ENCODE measurements around the gene CUEDC1. TPM values are rescaled to one million over a fixed set of nuclear protein-coding genes. Genes with fewer than 3 reads are reported as not detected.

Gene CUEDC1
- total RNA-seq, 4 donors from 2014 or later, result 20.2 to 27.3 (median 24.6) TPM

- in situ Hi-C loops (cut with MboI; ENCODE audit: low pct_ligation_motif_present in 1 of 4, low pct_unique_long_range_greater_than_20kb in 1 of 4, low sequenced_read_pairs in 3 of 4), result no loop called here
- Histone ChIP-seq H3K36me3 (peaks cover 0 to 25% (median 8%) of the 10 kb centered on the region in 4 donors), H3K9me3 (no peaks in the 10 kb centered on the region), H3K27ac (no peak overlapping the region), H3K4me1 (peaks cover 0 to 8% (median 8%) of the 10 kb centered on the region in 4 donors), H3K4me3 (no peak overlapping the region), H3K27me3 (no peaks in the 10 kb centered on the region)
- DNase-seq, result no peak
- intact Hi-C loops (cut with DNase I; ENCODE audit: low total_unique reads), result no loop called here
- no peak for TF ChIP-seq EP300 (IDR thresholded peaks at IDR 0.05; ENCODE audit: low read depth)
- no peak for TF ChIP-seq POLR2A (IDR thresholded peaks at IDR 0.05)
- no peak for TF ChIP-seq POLR2AphosphoS5 (IDR thresholded peaks at IDR 0.05)
- no peak for TF ChIP-seq CTCF (IDR thresholded peaks at IDR 0.05)
- WGBS, 2 donors (ENCODE audit: low coverage in 1 of 2), result 23 to 57% methylated on average over 4 of the region's 4 CpGs
Observed at GRCh38 chr17:57970710-57971109, 15.5 kb upstream of the CUEDC1 start.

GRCh38 chr17:57968456-57968855 lies 13.2 kb upstream of the CUEDC1 start:
- Histone ChIP-seq H3K9me3 (no peaks in the 10 kb centered on the region), H3K27ac (no peak overlapping the region), H3K27me3 (no peaks in the 10 kb centered on the region), H3K36me3 (peaks cover 0 to 8% (median 3%) of the 10 kb centered on the region in 4 donors), H3K4me1 (no peaks in the 10 kb centered on the region), H3K4me3 (no peak overlapping the region)
- no peak for DNase-seq
- in situ Hi-C loops (cut with MboI; ENCODE audit: low pct_ligation_motif_present in 1 of 4, low pct_unique_long_range_greater_than_20kb in 1 of 4, low sequenced_read_pairs in 3 of 4) (no loop called here), intact Hi-C loops (cut with DNase I; ENCODE audit: low total_unique reads) (no loop called here)
- TF ChIP-seq POLR2A (IDR thresholded peaks at IDR 0.05) (no peak), POLR2AphosphoS5 (IDR thresholded peaks at IDR 0.05) (no peak), EP300 (IDR thresholded peaks at IDR 0.05; ENCODE audit: low read depth) (no peak), CTCF (IDR thresholded peaks at IDR 0.05) (no peak)
- WGBS, 2 donors (ENCODE audit: low coverage in 1 of 2), result 68 to 71% methylated on average over 1 of the region's 1 CpG

GRCh38 chr17:57966875-57967274 lies 11.7 kb upstream of the CUEDC1 start:
- intact Hi-C loops (cut with DNase I; ENCODE audit: low total_unique reads) (no loop called here), in situ Hi-C loops (cut with MboI; ENCODE audit: low pct_ligation_motif_present in 1 of 4, low pct_unique_long_range_greater_than_20kb in 1 of 4, low sequenced_read_pairs in 3 of 4) (no loop called here)
- no peaks in the 10 kb centered on the region for H3K27me3 ChIP-seq
- peak overlapping the region in 1 of 4 donors; percentile 9 for H3K27ac ChIP-seq
- H3K9me3 ChIP-seq, result no peaks in the 10 kb centered on the region
- H3K4me3 ChIP-seq, result no peak overlapping the region
- H3K4me1 ChIP-seq, result no peaks in the 10 kb centered on the region
- no peak for TF ChIP-seq POLR2A (IDR thresholded peaks at IDR 0.05)
- no peak for TF ChIP-seq POLR2AphosphoS5 (IDR thresholded peaks at IDR 0.05)
- DNase-seq, result no peak
- 76 to 100% methylated on average over 2 to 5 of the region's 5 CpGs for WGBS, 2 donors (ENCODE audit: low coverage in 1 of 2)
- H3K36me3 ChIP-seq, result no peaks in the 10 kb centered on the region

GRCh38 chr17:57966246-57966645 lies 11.0 kb upstream of the CUEDC1 start:
- H3K27ac ChIP-seq, result no peak overlapping the region

More at GRCh38 chr17:57966246-57966645, 11.0 kb upstream of the CUEDC1 start:
- no peak overlapping the region for H3K4me3 ChIP-seq
- H3K4me1 ChIP-seq, result no peaks in the 10 kb centered on the region
- no peak for DNase-seq
- intact Hi-C loops (cut with DNase I; ENCODE audit: low total_unique reads), result no loop called here
- H3K27me3 ChIP-seq, result no peaks in the 10 kb centered on the region
- in situ Hi-C loops (cut with MboI; ENCODE audit: low pct_ligation_motif_present in 1 of 4, low pct_unique_long_range_greater_than_20kb in 1 of 4, low sequenced_read_pairs in 3 of 4), result no loop called here
- no peaks in the 10 kb centered on the region for H3K36me3 ChIP-seq
- no peaks in the 10 kb centered on the region for H3K9me3 ChIP-seq
- WGBS, 2 donors (ENCODE audit: low coverage in 1 of 2), result 60 to 97% methylated on average over 1 to 5 of the region's 5 CpGs
- no peak for TF ChIP-seq POLR2A (IDR thresholded peaks at IDR 0.05)
- no peak for TF ChIP-seq POLR2AphosphoS5 (IDR thresholded peaks at IDR 0.05)
- no peak for TF ChIP-seq CTCF (IDR thresholded peaks at IDR 0.05)
- no peak for TF ChIP-seq EP300 (IDR thresholded peaks at IDR 0.05; ENCODE audit: low read depth)

Measured in transverse colon (tissue), 4 donors.